Stimulated activated naive CD4-positive, alpha-beta T cell (primary cell): ENCODE results near the gene RPL22.

Source experiments
- DNase-seq, 6 experiments: peaks; one replicate each; lab custom pipeline; 2025; lab: John Stamatoyannopoulos, UW

RPL22 gene

DNA sequence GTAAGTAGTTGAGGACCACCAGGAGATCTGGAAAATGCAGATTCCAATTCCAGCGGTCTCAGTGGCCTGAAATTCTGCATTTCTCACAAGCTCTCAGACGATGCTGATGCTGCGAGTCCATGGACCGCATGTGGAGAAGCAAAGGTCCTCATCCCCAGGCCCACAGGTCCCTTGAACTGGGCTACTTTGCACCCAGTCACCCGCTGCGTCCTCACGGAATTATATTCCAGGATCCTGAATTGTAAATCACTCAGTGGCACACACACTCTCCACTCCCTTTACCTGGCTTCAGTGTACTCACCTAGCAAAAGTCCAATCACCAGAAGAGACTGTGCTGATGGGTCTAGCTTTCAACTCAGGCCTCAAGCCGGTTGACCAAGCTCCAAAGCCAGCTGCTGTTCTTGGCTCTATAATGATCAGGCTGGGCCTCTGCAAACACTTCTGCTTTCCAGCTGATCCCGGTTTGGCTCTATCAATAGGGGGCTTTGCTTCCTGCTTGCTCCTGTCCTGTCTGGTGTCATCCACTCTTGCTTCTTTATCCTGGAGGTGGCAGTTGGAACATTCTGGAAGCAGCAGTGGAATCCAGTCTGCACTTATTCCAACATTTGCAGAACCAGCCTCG lies 904 bp upstream of the RPL22 start:
- DNase-seq: no peak

DNA sequence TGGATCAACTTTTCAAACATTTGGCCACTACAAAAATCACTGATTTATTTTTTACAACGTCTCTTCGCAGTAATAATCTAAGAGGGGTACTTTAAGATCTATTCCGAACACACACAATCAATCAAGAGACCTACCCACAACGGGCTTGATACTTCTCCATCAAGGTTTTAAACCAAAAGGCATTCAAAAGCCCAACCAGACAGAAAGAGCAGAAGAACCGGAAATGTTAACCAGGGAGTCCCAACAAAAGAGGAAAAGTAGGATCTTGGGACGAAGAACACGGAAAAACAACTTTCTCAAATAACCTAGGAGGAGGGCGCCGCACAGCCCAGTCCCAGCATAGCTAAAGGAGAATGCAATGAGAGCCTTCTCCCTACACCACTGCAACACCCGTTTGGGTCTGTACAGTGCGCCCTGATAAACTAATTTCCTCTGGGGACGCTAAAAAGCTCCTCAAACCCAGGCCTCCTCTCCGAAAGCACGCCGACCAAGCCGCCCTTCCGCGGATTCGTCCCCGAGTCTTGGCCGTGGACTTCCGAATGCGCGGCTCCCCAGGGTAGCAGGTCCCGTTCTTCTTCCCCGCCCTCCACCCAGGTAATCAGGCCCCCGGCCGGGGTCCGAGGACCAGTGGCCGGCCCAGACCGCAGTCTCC lies 623 bp downstream of the RPL22 start:
- no peak for DNase-seq

DNA sequence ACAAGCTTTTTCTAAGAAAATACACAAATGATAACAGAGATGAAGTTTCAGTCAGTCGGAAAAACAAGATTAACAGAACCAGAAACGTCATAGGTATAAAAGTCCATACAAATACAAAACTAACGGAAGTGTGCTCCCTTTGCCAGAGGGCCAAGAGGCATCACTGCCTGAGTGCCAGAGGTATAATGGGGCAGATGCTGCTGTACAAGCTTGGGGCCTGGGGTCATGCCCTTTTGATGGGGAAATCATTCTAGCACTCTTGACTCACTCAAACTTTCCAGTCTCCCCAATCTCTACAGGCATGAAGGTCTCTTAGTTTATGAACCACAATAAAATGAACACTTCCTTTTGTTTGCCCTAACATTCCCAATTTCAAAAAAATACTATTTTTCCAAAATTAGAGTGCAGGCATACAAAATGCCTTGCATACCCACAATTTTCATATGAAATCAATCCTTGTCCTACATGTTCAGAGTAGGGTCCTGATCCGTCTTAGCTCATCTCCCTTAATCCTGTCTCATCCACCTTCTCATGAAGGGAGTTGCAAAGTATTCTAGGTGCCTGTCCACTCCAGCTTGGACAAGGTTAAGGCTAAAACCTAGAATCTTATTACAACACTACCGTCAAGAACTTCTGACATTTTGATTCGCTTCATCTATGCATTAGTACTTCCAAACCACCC lies 1.5 kb downstream of the RPL22 start:
- no peak for DNase-seq

DNA sequence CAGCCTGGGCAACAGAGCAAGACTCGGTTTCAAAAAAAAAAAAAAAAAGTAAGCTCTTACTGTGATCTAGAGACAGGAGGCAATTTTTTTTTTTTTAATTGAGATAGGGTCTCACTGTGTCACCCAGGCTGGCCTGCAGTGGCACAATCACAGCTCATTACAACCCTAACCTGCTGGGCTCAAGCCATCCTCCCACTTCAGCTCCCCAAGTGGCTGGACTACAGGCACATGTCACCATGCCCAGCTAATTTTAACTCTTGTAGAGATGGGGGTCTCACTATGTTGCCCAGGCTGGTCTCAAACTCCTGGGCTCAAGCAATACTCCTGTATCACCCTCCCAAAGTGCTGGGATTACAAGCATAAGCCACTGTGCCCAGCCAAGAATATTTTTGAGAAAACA lies 7.4 kb downstream of the RPL22 start:
- no peak for DNase-seq

DNA sequence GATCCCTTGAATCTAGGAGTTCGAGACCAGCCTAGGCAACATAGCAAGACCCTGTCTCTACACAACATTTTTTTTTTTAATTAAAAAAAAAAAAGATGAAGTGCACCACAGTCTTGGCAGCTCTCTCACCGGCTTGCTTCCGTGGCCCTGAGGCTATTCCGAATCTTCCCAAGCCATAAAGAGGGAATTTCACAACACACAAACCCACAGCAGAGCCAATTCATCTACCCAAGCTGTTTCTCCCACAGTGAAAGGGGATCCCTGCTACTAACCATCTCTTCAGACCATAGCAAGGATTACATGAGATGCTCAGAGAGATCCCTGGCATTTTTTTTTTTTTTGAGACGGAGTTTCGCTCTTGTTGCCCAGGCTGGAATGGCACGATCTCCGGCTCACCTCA lies 10.9 kb downstream of the RPL22 start:
- no peak for DNase-seq

DNA sequence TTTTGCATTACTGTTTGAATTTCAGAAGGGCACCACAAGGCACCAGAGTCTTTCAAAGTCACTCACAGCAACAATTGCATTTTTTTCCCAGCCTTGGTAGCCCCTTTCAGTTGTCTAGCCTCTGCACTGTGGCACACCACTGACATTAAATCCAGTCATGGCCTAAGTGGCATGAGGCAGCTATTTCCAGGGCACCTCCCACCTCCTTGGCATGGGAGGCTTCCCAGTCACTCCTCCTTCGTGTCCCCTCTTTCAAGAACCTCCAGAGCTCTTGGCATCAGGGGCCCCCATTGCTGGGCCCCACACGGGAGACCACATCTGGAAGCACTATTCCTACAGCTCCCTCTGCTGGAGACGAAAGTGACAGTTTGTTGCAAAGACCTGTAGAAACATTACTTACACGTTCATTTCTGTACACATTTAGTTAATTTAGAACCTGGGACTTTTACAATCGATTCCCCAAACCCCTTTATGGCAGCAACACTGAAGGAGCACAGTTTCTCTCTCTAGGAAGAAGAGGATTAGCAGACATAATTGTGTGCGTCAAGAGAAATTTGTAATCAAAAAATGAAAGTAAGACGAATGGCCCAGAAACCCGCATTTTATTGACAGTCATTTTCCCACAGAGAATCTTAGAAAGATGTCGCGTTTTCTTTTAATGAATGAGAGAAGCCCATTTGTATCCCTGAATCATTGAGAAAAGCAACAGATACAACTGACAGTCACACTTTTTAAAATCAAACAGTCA lies 13.6 kb downstream of the RPL22 start:
- peak in 1 of 6 experiments; percentile 9 for DNase-seq

DNA sequence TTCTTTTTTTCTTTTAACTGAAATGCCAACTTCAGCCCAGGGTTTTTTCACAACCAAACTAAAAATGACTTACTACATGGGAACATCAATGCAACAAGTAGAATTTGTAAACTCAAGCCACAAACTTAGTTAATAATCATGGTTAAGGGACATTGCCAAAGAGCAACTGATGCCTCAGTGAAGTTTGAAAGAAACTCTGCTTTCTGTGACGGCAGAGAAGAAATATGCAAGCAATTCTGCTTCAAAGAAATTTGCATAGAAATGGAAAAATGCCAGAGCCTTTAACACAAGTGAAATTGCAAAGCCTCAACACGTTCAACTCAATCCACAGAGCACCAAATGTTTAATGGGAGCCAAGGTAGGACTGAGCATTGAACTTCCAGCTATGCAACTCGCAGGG lies 14.2 kb downstream of the RPL22 start:
- DNase-seq: no peak

DNA sequence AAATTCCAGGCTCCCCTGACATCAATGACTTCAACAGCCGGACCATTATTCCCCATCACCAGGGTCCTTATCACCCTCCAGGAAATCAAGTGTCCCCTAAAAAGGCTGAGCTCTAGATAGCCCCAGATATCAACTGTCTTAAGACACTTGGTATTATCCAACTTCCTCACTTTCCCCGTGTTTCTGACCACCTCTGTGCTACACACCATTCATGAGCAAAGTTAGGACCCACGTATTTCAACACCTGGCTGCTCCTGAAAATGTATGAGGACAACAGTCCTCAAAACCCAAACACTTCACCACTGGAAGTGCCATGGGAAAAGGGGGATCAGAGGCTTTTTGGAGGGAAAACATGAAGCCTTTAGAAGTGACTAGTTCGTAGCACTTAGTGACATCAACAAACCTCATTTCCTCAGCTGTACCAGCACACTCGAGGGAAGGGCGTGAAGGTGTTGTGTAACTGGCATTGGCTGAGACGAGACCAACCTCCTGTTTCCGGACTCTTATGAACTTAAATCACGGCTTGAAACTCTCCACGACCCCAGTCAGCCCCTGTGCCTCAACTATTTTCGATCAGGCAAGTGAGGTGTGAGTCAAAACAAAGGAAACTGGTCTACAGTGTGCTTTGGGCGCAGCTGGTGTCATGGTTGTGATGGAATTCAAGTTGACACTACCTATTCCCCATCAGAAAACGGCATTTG lies 15.2 kb downstream of the RPL22 start:
- DNase-seq: no peak

DNA sequence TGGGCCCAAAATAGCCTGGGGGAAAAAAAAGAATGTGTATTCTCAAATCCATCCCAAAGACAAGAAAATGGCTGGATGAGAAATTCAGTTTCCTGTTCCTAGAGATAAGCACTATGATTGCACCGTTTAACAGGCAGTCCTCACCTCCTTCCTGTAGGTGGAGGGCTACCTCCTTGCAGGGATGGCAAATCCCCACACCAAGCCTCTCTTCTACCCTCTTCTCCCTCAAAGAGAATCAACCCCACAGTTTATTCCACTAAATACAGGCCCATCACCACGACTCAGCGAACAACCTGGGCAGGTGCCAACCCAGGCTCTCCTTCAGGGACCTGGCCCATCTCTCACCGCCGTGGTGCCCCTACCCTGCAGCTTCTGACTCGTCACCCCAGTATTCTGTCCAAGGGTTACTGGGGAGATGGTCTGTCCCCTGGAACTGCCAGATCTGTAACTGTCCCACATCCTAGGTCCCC lies 15.8 kb downstream of the RPL22 start:
- no peak for DNase-seq

DNA sequence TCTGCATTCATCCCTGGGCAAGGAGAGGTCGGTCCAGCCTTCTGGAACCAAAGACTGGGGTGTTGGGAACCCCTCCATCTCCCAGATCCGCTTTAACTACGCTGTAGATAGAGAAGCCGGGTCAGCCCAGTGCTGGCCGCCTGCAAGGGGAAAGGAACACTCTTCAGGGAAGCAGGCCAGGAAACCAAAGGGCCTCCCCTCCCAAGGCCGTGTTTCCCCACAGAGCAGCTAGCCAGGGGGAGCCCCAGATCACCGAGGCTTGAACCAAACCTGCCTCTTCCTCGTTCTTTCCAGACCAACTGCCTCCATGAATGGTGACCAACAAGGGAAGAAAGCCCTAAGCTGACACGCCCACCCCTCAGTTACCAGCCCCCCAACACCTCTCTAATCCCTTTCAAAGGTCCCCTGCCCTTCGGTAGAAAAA lies 18.0 kb downstream of the RPL22 start:
- DNase-seq: no peak

DNA sequence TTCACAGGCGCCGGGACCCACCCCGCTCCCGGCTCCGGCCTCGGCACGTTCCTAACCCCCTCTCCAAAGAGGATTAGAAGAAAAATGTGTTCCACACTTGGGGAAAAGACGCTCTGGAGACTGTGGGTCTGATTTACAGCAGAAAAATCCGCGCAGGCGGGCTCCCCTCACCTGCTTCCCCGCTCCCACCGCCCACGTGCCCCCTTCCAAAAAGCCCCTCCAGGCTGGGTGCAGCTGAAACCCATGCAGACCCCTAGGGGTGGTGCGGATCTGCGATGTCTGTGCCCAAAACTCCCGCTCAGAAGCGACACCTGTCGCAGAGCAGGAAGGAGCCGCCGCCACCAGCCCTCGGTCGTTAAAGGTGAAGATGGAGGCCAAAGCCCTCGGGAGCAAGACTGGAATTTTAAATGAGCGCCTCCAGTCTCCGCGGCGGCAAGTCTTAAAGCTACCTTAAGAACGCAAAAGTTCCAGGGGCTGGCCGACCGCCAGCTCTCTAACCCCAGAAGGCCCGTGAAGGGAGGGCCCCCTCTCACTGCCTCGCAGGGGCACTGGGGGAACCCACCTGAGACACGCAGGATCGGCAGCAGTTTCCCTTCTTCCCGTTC lies 18.6 kb downstream of the RPL22 start:
- no peak for DNase-seq

DNA sequence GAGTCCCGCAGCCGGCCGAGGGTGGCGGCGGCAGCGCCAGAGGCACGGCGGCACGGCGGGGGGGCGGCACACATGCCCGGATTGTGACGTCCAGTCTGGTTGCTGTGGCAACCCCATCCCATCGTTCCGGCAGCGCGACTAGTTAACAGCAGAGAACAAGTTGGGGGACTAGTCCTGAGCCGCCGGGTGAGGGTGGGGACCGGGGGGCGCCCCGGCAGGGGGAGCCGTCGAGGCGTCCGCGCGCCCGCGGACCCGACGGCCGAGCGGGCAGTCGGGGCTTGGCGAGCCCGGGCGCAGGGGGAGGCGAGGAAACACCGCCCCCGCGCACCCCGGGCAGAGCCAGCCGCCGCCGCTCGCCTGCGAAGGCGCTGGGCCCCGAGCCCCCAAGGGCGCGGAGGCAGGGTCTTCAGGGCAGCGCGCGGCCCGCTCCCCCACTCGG lies 19.1 kb downstream of the RPL22 start, which contains the start of gene CHD5:
Gene CHD5, minus strand, starts transcription at position 54 of the 439 bp plus-strand sequence. CDS start 298 bp downstream, outside the sequence.
- peak in 1 of 6 experiments; percentile 13 for DNase-seq

DNA sequence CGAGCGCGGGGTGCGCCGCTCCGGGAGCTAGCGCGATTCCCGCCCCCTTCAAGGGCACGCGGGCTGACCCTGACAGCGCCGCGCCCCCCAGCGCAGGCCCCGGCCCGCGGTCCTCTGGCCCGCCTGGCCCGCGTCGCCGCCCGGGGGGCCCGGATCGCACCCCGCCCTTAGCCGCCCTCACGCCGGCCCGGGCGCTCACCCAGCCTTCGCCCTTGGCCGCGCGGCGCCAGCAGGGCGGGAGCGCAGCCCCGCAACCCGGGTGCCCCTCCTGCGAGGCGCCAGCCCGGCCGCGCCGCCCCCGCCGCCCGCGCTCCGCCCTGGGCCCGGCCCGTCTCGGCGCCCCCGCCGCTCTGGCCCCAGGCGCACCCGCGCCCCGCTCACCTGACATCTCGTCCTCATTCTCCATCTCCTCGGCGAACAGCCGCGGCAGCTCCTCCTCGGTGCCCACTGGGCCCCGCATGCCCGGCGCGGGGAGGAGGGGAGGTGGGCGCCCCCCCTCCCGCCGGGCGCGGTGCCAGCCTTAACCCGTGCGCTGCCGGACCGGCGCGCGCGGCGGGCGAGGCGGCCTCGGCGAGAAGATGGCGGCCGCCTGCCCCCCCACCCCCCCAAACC lies 19.7 kb downstream of the RPL22 start:
- DNase-seq: no peak

DNA sequence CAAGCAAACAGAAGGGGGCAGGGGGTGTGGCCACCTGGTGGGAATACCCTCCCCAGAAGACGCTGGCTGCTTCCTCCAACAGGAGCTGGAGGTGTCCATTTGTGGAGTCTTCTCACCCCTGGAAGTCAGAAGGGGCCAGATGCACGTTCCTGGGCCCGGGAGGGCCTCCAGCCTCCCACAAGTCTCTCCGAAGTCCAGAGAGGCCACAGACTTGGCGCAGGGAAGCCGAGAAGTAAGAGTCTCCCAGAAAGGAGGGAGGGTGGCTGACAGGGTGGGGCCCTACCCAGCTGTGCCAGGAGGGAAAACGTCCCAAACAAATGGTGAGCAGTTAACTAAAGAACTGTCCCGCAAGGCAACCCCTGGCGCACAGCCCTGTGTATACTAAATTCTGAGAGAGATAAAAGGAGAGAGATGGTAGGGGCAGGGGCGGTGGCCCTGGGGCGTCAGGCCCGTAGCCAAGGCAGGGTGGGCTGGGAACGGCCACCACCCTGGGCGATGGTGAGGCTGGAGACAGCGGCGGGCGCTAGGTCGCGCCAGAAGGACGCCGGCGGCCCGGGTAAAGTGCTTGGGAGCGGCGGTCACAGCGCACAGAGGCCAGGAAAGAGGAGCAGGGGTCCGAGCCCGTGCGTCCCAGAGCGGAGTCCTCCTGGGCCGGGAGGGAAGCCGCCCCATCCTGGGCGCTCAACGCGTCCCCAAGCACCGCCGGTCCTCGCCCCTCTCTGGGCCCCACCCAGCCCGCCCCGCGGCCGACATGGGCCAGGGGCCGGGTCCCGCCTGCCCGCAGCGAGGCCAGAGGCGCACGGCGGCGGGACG lies 20.4 kb downstream of the RPL22 start:
- DNase-seq: no peak

DNA sequence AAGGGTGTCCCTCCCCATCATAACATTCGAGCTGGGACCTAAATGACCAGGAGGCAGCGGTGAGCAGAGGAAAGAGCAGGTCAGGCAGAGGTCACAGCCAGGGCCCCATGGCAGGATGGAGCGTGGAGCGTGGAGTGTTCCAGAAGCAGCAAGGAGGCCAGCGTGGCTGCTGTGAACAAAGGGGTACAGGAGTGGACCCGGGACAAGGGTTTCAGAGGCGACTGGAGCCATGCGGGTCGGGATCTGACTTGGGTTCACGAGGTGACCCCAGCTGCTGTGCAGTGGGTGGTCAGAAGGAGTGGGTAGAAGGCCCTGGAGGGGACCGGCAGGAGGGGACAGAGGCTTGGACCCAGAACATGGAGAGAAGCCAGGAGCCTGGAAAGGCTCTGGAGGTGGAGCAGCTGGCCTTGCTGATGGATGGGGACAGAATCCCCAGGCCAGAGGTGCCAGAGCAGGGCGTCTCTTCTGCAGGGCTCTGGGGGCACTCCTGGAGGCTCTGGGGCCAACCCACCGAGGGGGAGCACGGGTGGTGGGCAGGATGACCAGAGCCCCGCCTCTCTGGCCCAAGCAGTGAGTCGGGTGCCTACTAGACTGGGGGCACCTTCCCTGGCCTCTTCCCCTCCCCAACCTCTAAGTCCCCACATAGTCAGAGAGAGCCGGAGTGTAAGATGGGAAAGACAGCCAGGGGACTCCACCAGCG lies 21.6 kb downstream of the RPL22 start:
- no peak for DNase-seq

DNA sequence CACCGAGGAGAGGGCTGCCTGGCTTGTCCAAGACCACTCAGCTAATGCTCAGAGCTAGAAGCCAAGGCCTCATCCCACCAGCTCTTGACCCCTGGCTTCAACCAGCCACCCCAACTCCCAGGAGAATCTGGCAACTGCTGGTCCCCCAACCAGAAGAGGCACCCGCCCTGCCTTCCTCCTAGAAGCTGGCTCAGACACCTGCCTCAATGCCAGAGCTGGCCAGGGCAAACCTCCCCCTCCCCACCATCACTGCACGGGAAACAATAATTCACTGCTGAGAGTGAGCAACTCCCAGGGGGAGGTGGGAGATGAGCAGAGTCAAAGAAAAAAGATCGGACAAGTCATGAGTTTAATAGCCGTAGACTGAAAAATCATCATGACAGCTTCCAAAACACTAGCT lies 22.6 kb downstream of the RPL22 start:
- no peak for DNase-seq

DNA sequence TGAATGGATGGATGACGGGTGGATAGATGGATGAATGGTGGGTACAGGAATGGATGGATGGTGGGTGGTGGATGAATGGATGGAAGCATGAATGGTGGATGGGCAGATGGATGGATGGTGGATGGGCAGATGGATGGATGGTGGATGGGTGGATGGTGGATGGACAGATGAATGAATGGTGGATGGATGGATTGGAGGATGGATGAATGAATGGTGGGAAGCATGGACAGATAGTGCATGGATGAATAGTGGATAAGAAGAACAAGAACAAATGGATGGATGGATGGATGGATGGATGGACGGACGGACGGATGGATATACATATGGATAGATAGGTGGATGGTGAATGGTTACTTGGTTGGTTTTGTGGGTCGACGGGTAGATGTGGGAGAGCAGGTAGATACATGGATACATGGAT lies 24.0 kb downstream of the RPL22 start:
- DNase-seq: no peak

DNA sequence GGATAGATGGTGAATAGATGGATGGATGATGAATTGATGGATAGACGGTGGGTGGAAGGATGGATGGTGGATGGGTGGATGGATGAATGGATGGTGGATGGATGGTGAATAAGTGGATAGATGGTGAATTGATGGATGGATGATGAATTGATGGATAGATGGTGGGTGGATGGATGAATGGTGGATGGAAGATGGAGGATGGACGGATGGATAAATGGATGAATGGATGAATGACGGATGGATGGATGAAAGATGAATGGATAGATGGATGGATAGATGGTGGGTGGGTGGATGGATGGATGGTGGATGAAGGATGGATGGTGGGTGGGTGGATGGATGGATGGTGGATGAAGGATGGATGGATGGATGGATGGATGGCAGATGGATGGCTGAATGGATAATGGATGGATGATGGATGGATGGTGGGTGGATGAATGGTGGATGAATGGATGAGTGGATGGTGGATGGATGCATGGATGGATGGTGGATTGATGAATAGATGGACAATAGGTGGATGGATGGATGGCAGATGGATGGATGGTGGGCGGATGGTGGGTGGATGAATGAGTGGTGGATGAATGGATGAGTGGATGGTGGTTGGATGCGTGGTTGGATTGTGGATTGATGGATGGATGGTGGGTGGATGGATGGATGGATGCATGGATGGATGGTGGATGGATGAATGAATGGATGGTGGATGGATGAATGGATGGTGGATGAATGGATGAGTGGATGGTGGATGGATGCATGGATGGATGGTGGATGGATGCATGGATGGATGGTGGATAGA lies 24.6 kb downstream of the RPL22 start:
- DNase-seq: no peak

DNA sequence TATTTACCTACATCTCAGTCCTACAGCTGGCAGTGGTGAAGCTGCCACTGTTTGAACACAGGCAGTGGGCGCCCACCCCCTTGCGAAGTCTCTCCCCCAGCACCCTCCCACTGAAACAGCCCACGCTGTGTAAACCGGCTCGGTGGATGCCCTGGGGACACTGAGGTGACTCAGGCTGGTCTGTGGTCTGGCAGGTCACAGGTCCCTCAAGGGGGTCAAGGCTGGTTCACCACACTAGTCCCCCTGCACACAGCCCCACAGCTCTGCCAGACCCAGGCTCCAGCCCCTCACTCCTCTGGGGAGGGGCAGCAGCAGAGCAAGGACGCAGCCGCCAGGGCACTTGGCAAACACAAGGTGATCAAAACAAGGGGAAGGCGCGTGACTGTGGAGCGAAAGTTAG lies 26.8 kb downstream of the RPL22 start:
- no peak for DNase-seq
